Activated naive CD4-positive, alpha-beta T cell treated with anti-CD3 and anti-CD28 coated beads for 36 hours (primary cell): ENCODE results near the gene RNF115. TPM values are rescaled to one million over a fixed set of nuclear protein-coding genes. Genes with fewer than 3 reads are reported as not detected.
A peak's percentile ranks its signal among the peaks of the same experiment; 100 is the strongest.
"Not testable (repeated sequence)": the region's sequence is repeated elsewhere in the genome, so short reads cannot be mapped to it uniquely, and the experiment has no call there.

Source experiments
- CTCF ChIA-PET: fragments of 350-600 bp; sonication (Branson Sonifier 250); formaldehyde crosslinking; loops from one replicate; lab custom pipeline; 2021; ENCODE audit warnings: antibody characterized with exemption; lab: Charles Lee
- DNase-seq: peaks from one replicate; pipeline ENCODE4 v3.0.0-alpha.2; 2020
- H3K27ac Mint-ChIP-seq: one replicate; pipeline ENCODE4 v1.8.0; 2021; ENCODE audit warnings: mild to moderate bottlenecking, mixed read lengths
- H3K27me3 Mint-ChIP-seq: one replicate; pipeline ENCODE4 v1.8.0; 2021; ENCODE audit warnings: low read depth, mixed read lengths
- H3K36me3 Mint-ChIP-seq: one replicate; pipeline ENCODE4 v1.8.0; 2021; ENCODE audit warnings: low read depth, mixed read lengths
- H3K4me1 Mint-ChIP-seq: one replicate; pipeline ENCODE4 v1.8.0; 2021; ENCODE audit warnings: low read depth, mixed read lengths
- H3K4me3 Mint-ChIP-seq: one replicate; pipeline ENCODE4 v1.8.0; 2021; ENCODE audit warnings: mild to moderate bottlenecking, moderate library complexity, mixed read lengths
- H3K9me3 Mint-ChIP-seq: one replicate; pipeline ENCODE4 v1.8.0; 2021; ENCODE audit warnings: mixed read lengths
- intact Hi-C: fragments of 100-400 bp; cut with micrococcal nuclease; formaldehyde crosslinking; loops from one replicate; pipeline ENCODE4 v1.15.1; 2023
- total RNA-seq, 2 experiments: library from RNA; stranded (reverse); gene quantifications; one replicate each; pipeline ENCODE4 v1.2.3, GENCODE V29; 2021

RNF115 gene
- total RNA-seq, 2 experiments from 2014 or later = 7.5 to 8.0 TPM

- Mint-ChIP-seq H3K4me1 (peaks cover 17% of the 10 kb centered on the region), H3K4me3 (no peak overlapping the region), H3K9me3 (no peaks in the 10 kb centered on the region), H3K36me3 (peaks cover 10% of the 10 kb centered on the region), H3K27ac (no peak overlapping the region), H3K27me3 (no peaks in the 10 kb centered on the region)
- CTCF ChIA-PET = interaction anchor here (0.7 to 8.7 kb wide), 9 partner anchors 8 to 140 kb away, joined by 3 to 141 read pairs (median 4); partner anchors contain the start of genes ITGA10 and PIAS3
- no peak for DNase-seq
- intact Hi-C loops = no loop called here
Measured at GRCh38 chr1:145849356-145850160, 25.7 kb upstream of the RNF115 start.

GRCh38 chr1:145847827-145848226, 23.9 kb upstream of the RNF115 start:
- Mint-ChIP-seq H3K4me3 (no peak overlapping the region), H3K4me1 (peaks cover 17% of the 10 kb centered on the region), H3K27me3 (no peaks in the 10 kb centered on the region), H3K27ac (no peak overlapping the region), H3K36me3 (peaks cover 6% of the 10 kb centered on the region), H3K9me3 (no peaks in the 10 kb centered on the region)
- intact Hi-C loops = no loop called here
- no peak for DNase-seq
- CTCF ChIA-PET = interaction anchor here (1.4 to 8.7 kb wide), 10 partner anchors 9 to 171 kb away, joined by 3 to 141 read pairs (median 30); partner anchors contain the start of genes ITGA10, LIX1L and PIAS3

GRCh38 chr1:145846201-145846612, 22.3 kb upstream of the RNF115 start:
- Mint-ChIP-seq H3K36me3 (peaks cover 5% of the 10 kb centered on the region), H3K27ac (peak overlapping the region; percentile 46), H3K4me1 (peaks cover 17% of the 10 kb centered on the region), H3K4me3 (no peak overlapping the region), H3K27me3 (no peaks in the 10 kb centered on the region), H3K9me3 (no peaks in the 10 kb centered on the region)
- intact Hi-C loops = no loop called here
- DNase-seq = peak; percentile 51
- CTCF ChIA-PET = interaction anchor here (0.7 to 8.7 kb wide), 29 partner anchors 8 to 190 kb away, joined by 3 to 141 read pairs (median 6); partner anchors contain the start of genes ANKRD34A, ANKRD35, ITGA10 and PIAS3

- peak; percentile 80 for DNase-seq
- intact Hi-C loops = loop anchor here (1.0 to 2.0 kb wide), 5 partner anchors 41 to 168 kb away; partner anchors contain the start of genes ITGA10 and PEX11B
- Mint-ChIP-seq H3K4me3 (no peak within 1 kb of the TSS), H3K27me3 (no peaks in the 10 kb centered on the region), H3K9me3 (no peaks in the 10 kb centered on the region), H3K4me1 (peaks cover 15% of the 10 kb centered on the region), H3K27ac (peak within 1 kb of the TSS; percentile 46), H3K36me3 (no peaks in the 10 kb centered on the region)
- CTCF ChIA-PET = interaction anchor here (0.7 to 8.7 kb wide), 41 partner anchors 9 to 193 kb away, joined by 3 to 141 read pairs (median 5); partner anchors contain the start of genes ANKRD34A, ANKRD35, CD160 and HJV
Measured at GRCh38 chr1:145845514-145846161, 21.7 kb upstream of the RNF115 start, which contains the start of gene NUDT17. NUDT17 (plus strand) TSS chr1:145845630; CDS start chr1:145845641, 11 bp downstream.

- H3K27ac Mint-ChIP-seq = no peak overlapping the region
- intact Hi-C loops = loop anchor here (1.0 to 2.0 kb wide), 5 partner anchors 41 to 168 kb away; partner anchors contain the start of genes ITGA10 and PEX11B
- no peaks in the 10 kb centered on the region for H3K27me3 Mint-ChIP-seq
- no peak overlapping the region for H3K4me3 Mint-ChIP-seq
- no peak for DNase-seq
- H3K4me1 Mint-ChIP-seq = peaks cover 12% of the 10 kb centered on the region
- H3K9me3 Mint-ChIP-seq = no peaks in the 10 kb centered on the region
- CTCF ChIA-PET = interaction anchor here (0.8 to 8.7 kb wide), 36 partner anchors 8 to 194 kb away, joined by 3 to 141 read pairs (median 6); partner anchors contain the start of genes ANKRD34A, ANKRD35, CD160 and HJV
- H3K36me3 Mint-ChIP-seq = no peaks in the 10 kb centered on the region
Measured at GRCh38 chr1:145845144-145845513, 21.2 kb upstream of the RNF115 start.

GRCh38 chr1:145843031-145843430, 19.1 kb upstream of the RNF115 start:
- CTCF ChIA-PET = interaction anchor here (1.7 to 8.7 kb wide), 3 partner anchors 13 to 170 kb away, joined by 4 to 141 read pairs (median 23); partner anchors contain the start of gene ITGA10

GRCh38 chr1:145837656-145838055, 13.8 kb upstream of the RNF115 start:
- no peak for DNase-seq
- Mint-ChIP-seq H3K4me3 (no peak overlapping the region), H3K27me3 (no peaks in the 10 kb centered on the region), H3K4me1 (no peaks in the 10 kb centered on the region), H3K9me3 (no peaks in the 10 kb centered on the region), H3K27ac (peak overlapping the region; percentile 30), H3K36me3 (peaks cover 21% of the 10 kb centered on the region)
- intact Hi-C loops = no loop called here
- CTCF ChIA-PET = interaction anchor here (1.1 to 1.3 kb wide), 2 partner anchors 9 to 13 kb away, joined by 3 to 6 read pairs; no protein-coding TSS in a partner anchor

More at GRCh38 chr1:145843031-145843430, 19.1 kb upstream of the RNF115 start:
- no peak overlapping the region for H3K27ac Mint-ChIP-seq
- no peaks in the 10 kb centered on the region for H3K27me3 Mint-ChIP-seq
- no peak overlapping the region for H3K4me3 Mint-ChIP-seq
- peaks cover 8% of the 10 kb centered on the region for H3K4me1 Mint-ChIP-seq
- H3K9me3 Mint-ChIP-seq = no peaks in the 10 kb centered on the region
- no peak for DNase-seq
- intact Hi-C loops = no loop called here
- peaks cover 8% of the 10 kb centered on the region for H3K36me3 Mint-ChIP-seq

GRCh38 chr1:145830810-145831209, 6.9 kb upstream of the RNF115 start:
- DNase-seq, intact Hi-C loops, H3K27me3 Mint-ChIP-seq, H3K9me3 Mint-ChIP-seq, H3K27ac Mint-ChIP-seq, H3K4me3 Mint-ChIP-seq: not testable (repeated sequence)
- Mint-ChIP-seq H3K4me1 (peaks cover 35% of the 10 kb centered on the region), H3K36me3 (peaks cover 53% of the 10 kb centered on the region)
- CTCF ChIA-PET = interaction anchor here (11.1 kb wide), 1 partner anchor 16 kb away, joined by 141 read pairs; the partner anchor contains the start of gene NUDT17

- intact Hi-C loops = loop anchor here (1.0 to 2.0 kb wide), 2 partner anchors 31 to 42 kb away; partner anchors contain the start of gene PIAS3
- Mint-ChIP-seq H3K36me3 (peaks cover 55% of the 10 kb centered on the region), H3K27ac (peak overlapping the region; percentile 95)
Measured at GRCh38 chr1:145828367-145829026, 4.6 kb upstream of the RNF115 start.

GRCh38 chr1:145827966-145828365, 4.1 kb upstream of the RNF115 start:
- intact Hi-C loops = loop anchor here (1.0 to 2.0 kb wide), 2 partner anchors 31 to 41 kb away; partner anchors contain the start of gene PIAS3
- DNase-seq = no peak
- CTCF ChIA-PET = interaction anchor here (0.5 to 11.1 kb wide), 6 partner anchors 19 to 189 kb away, joined by 3 to 141 read pairs (median 4); partner anchors contain the start of gene NUDT17
- H3K27me3 Mint-ChIP-seq = no peaks in the 10 kb centered on the region
- peak overlapping the region; percentile 95 for H3K27ac Mint-ChIP-seq
- peaks cover 44% of the 10 kb centered on the region for H3K4me1 Mint-ChIP-seq
- peaks cover 50% of the 10 kb centered on the region for H3K36me3 Mint-ChIP-seq
- H3K4me3 Mint-ChIP-seq = peak overlapping the region; percentile 7
- no peaks in the 10 kb centered on the region for H3K9me3 Mint-ChIP-seq

More at GRCh38 chr1:145828367-145829026, 4.6 kb upstream of the RNF115 start:
- peak; percentile 56 for DNase-seq
- Mint-ChIP-seq H3K27me3 (no peaks in the 10 kb centered on the region), H3K4me1 (peaks cover 44% of the 10 kb centered on the region), H3K9me3 (no peaks in the 10 kb centered on the region), H3K4me3 (peak overlapping the region; percentile 7)
- CTCF ChIA-PET = interaction anchor here (0.6 to 11.1 kb wide), 6 partner anchors 18 to 188 kb away, joined by 3 to 141 read pairs (median 4); partner anchors contain the start of genes NUDT17 and PIAS3

- Mint-ChIP-seq H3K4me1 (peaks cover 51% of the 10 kb centered on the region), H3K9me3 (no peaks in the 10 kb centered on the region), H3K36me3 (peaks cover 37% of the 10 kb centered on the region), H3K27ac (no peak overlapping the region), H3K27me3 (no peaks in the 10 kb centered on the region), H3K4me3 (peak overlapping the region; percentile 53)
- CTCF ChIA-PET = interaction anchor here (0.8 to 11.1 kb wide), 6 partner anchors 15 to 85 kb away, joined by 3 to 141 read pairs (median 4); partner anchors contain the start of genes NUDT17 and PIAS3
- intact Hi-C loops = no loop called here
- DNase-seq = no peak
Measured at GRCh38 chr1:145826030-145826429, 2.1 kb upstream of the RNF115 start.
